ENCODE results near the gene RGS3. TPM values are rescaled to one million over a fixed set of nuclear protein-coding genes. Genes with fewer than 3 reads are reported as not detected.

The RGS3 gene
- total RNA-seq, 1 donor from 2014 or later, result 116 TPM

- no peak for DNase-seq (ENCODE audit: low spot score)
These were observed 134.1 kb downstream of the RGS3 start for GRCh38 chr9:113597390-113598241.

GRCh38 chr9:113598451-113598850, 134.9 kb downstream of the RGS3 start:
- DNase-seq (ENCODE audit: low spot score), result no peak

- DNase-seq (ENCODE audit: low spot score), result no peak
These were observed 135.4 kb downstream of the RGS3 start for GRCh38 chr9:113598883-113599282.

GRCh38 chr9:113599646-113600022, 136.1 kb downstream of the RGS3 start:
- DNase-seq (ENCODE audit: low spot score), result no peak

- DNase-seq (ENCODE audit: low spot score), result no peak
These were observed 136.7 kb downstream of the RGS3 start for GRCh38 chr9:113600023-113600823.

GRCh38 chr9:113600871-113601614, 137.5 kb downstream of the RGS3 start:
- no peak for DNase-seq (ENCODE audit: low spot score)

- no peak for DNase-seq (ENCODE audit: low spot score)
These were observed 138.1 kb downstream of the RGS3 start for GRCh38 chr9:113601656-113602055.

- DNase-seq (ENCODE audit: low spot score), result peak; percentile 95
These were observed 138.9 kb downstream of the RGS3 start for GRCh38 chr9:113602126-113603047.

GRCh38 chr9:113603048-113603375, 139.5 kb downstream of the RGS3 start:
- no peak for DNase-seq (ENCODE audit: low spot score)

GRCh38 chr9:113603773-113604172, 140.2 kb downstream of the RGS3 start:
- DNase-seq (ENCODE audit: low spot score), result no peak

GRCh38 chr9:113604393-113604792, 140.9 kb downstream of the RGS3 start:
- no peak for DNase-seq (ENCODE audit: low spot score)

- DNase-seq (ENCODE audit: low spot score), result no peak
These were observed 143.0 kb downstream of the RGS3 start for GRCh38 chr9:113606510-113606909.

GRCh38 chr9:113608082-113608685, 144.7 kb downstream of the RGS3 start:
- no peak for DNase-seq (ENCODE audit: low spot score)

- no peak for DNase-seq (ENCODE audit: low spot score)
These were observed 146.2 kb downstream of the RGS3 start for GRCh38 chr9:113609562-113610318.

GRCh38 chr9:113611461-113612215, 148.1 kb downstream of the RGS3 start:
- no peak for DNase-seq (ENCODE audit: low spot score)

GRCh38 chr9:113612216-113612747, 148.8 kb downstream of the RGS3 start:
- DNase-seq (ENCODE audit: low spot score), result no peak

- DNase-seq (ENCODE audit: low spot score), result no peak
These were observed 149.3 kb downstream of the RGS3 start for GRCh38 chr9:113612828-113613227.

GRCh38 chr9:113613815-113614413, 150.4 kb downstream of the RGS3 start:
- no peak for DNase-seq (ENCODE audit: low spot score)

Measured in mesenteric fat pad (tissue), 1 donor.